Brain microvascular endothelial cell (primary cell): ENCODE data around the gene LMAN1.

Experiments used
- DNase-seq: peaks from one replicate; pipeline ENCODE4 v3.0.0-alpha.2; 2020
- H3K27ac ChIP-seq: fragments of 250-450 bp; sonication (Bioruptor Pico); 2 replicates; pipeline ENCODE4 v1.5.1; 2020; ENCODE audit warnings: mild to moderate bottlenecking, moderate library complexity
- H3K27me3 ChIP-seq: fragments of 250-450 bp; sonication (Bioruptor Pico); replicated peaks from 2 replicates; pipeline ENCODE4 v1.5.1; 2020; ENCODE audit warnings: mild to moderate bottlenecking
- H3K36me3 ChIP-seq: fragments of 250-450 bp; sonication (Bioruptor Pico); replicated peaks from 2 replicates; pipeline ENCODE4 v1.5.1; 2020; ENCODE audit warnings: mild to moderate bottlenecking
- H3K4me3 ChIP-seq: 2 replicates; pipeline ENCODE4 v1.5.1; 2011; ENCODE audit warnings: low read depth, mild to moderate bottlenecking, control low read depth, low read length, moderate library complexity
- in situ Hi-C: cut with HindIII; loops from 2 replicates; pipeline ENCODE4 v1.10.0; 2017; ENCODE audit warnings: low sequenced_read_pairs, low pct_ligation_motif_present
- TF ChIP-seq, protein P1 (sequence below): IDR thresholded peaks from 2 replicates; pipeline ENCODE4 v1.5.1; 2011; ENCODE audit warnings: low read depth, mild to moderate bottlenecking, moderate library complexity, low read length, control low read depth, inconsistent platforms; ENCODE audit errors: missing control alignments

LMAN1 gene

DNA sequence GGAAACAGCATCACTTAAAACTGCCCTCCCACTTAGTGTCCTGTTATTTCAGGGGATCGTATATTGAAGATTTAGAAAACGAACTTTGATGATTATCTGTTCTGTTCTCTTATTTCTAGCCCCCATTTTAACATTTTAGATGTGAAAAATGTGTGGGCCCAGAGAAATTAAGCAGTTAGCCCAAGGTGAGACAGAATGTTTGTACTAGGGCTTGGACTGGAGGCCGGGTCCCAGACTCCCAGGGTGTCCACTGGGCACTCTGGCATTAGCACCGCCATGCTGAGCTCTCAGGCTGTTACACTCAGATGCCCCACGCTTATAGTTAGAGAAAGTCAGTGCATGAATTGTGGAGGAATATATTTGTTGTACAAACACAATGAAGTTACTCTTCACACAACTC, 80.3 kb downstream of the LMAN1 start:
- DNase-seq = no peak
- H3K36me3 ChIP-seq = no peaks in the 10 kb centered on the region
- in situ Hi-C loops = no loop called here
- peaks cover 62% of the 10 kb centered on the region for H3K27me3 ChIP-seq
- H3K4me3 ChIP-seq = no peak overlapping the region
- no peak overlapping the region for H3K27ac ChIP-seq
- TF ChIP-seq, protein P1, sequence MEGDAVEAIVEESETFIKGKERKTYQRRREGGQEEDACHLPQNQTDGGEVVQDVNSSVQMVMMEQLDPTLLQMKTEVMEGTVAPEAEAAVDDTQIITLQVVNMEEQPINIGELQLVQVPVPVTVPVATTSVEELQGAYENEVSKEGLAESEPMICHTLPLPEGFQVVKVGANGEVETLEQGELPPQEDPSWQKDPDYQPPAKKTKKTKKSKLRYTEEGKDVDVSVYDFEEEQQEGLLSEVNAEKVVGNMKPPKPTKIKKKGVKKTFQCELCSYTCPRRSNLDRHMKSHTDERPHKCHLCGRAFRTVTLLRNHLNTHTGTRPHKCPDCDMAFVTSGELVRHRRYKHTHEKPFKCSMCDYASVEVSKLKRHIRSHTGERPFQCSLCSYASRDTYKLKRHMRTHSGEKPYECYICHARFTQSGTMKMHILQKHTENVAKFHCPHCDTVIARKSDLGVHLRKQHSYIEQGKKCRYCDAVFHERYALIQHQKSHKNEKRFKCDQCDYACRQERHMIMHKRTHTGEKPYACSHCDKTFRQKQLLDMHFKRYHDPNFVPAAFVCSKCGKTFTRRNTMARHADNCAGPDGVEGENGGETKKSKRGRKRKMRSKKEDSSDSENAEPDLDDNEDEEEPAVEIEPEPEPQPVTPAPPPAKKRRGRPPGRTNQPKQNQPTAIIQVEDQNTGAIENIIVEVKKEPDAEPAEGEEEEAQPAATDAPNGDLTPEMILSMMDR = no peak
